Measurements from ENCODE around the gene USP30.

DNA sequence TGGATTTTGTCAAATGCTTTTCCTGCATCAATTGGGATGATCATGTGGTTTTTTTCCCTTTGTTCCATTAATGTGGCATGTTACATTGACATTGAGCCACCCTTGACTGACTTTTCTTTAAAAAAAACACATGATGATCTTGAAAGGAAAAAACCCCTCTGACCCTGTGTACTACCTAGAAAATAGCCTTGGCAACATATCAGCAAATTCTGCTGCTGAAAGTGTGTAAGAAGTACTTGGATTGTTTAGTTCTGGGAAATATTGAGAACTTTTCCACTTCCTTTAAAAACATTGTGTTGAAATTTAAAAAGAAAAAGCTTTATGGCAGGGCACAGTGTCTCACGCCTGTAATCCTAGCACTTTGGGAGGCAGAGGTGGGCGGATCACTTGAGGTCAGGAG is 84.7 kb downstream of the USP30 start:
- TF ChIP-seq, protein P1, sequence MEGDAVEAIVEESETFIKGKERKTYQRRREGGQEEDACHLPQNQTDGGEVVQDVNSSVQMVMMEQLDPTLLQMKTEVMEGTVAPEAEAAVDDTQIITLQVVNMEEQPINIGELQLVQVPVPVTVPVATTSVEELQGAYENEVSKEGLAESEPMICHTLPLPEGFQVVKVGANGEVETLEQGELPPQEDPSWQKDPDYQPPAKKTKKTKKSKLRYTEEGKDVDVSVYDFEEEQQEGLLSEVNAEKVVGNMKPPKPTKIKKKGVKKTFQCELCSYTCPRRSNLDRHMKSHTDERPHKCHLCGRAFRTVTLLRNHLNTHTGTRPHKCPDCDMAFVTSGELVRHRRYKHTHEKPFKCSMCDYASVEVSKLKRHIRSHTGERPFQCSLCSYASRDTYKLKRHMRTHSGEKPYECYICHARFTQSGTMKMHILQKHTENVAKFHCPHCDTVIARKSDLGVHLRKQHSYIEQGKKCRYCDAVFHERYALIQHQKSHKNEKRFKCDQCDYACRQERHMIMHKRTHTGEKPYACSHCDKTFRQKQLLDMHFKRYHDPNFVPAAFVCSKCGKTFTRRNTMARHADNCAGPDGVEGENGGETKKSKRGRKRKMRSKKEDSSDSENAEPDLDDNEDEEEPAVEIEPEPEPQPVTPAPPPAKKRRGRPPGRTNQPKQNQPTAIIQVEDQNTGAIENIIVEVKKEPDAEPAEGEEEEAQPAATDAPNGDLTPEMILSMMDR (IDR thresholded peaks at IDR 0.05), result no peak
- no peak for TF ChIP-seq POLR2AphosphoS5 (IDR thresholded peaks at IDR 0.05)
- TF ChIP-seq POLR2A (IDR thresholded peaks at IDR 0.05), result no peak
- no peak for TF ChIP-seq EP300 (IDR thresholded peaks at IDR 0.05)

Data from gastroesophageal sphincter (tissue), 3 donors.